ENCODE results near the gene MSI2.
A peak's percentile ranks its signal among the peaks of the same experiment; 100 is the strongest.

MSI2 gene

GRCh38 chr17:57434361-57434760, 178.0 kb downstream of the MSI2 start:
- no peak overlapping the region for H3K4me3 ChIP-seq (ENCODE audit: low read depth, low read length)
- TF ChIP-seq, protein P1, sequence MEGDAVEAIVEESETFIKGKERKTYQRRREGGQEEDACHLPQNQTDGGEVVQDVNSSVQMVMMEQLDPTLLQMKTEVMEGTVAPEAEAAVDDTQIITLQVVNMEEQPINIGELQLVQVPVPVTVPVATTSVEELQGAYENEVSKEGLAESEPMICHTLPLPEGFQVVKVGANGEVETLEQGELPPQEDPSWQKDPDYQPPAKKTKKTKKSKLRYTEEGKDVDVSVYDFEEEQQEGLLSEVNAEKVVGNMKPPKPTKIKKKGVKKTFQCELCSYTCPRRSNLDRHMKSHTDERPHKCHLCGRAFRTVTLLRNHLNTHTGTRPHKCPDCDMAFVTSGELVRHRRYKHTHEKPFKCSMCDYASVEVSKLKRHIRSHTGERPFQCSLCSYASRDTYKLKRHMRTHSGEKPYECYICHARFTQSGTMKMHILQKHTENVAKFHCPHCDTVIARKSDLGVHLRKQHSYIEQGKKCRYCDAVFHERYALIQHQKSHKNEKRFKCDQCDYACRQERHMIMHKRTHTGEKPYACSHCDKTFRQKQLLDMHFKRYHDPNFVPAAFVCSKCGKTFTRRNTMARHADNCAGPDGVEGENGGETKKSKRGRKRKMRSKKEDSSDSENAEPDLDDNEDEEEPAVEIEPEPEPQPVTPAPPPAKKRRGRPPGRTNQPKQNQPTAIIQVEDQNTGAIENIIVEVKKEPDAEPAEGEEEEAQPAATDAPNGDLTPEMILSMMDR (IDR thresholded peaks at IDR 0.05; ENCODE audit: insufficient read depth, low read depth, low read length, missing control alignments): no peak
- no peak for DNase-seq (ENCODE audit: low read depth)

- TF ChIP-seq, protein P1 (IDR thresholded peaks at IDR 0.05; ENCODE audit: insufficient read depth, low read depth, low read length, missing control alignments): no peak
- no peak overlapping the region for H3K4me3 ChIP-seq (ENCODE audit: low read depth, low read length)
- no peak for DNase-seq (ENCODE audit: low read depth)
Measured at GRCh38 chr17:57436565-57436964, 180.2 kb downstream of the MSI2 start.

- DNase-seq (ENCODE audit: low read depth): no peak
- TF ChIP-seq, protein P1 (IDR thresholded peaks at IDR 0.05; ENCODE audit: insufficient read depth, low read depth, low read length, missing control alignments): no peak
- no peak overlapping the region for H3K4me3 ChIP-seq (ENCODE audit: low read depth, low read length)
Measured at GRCh38 chr17:57438066-57438731, 181.9 kb downstream of the MSI2 start.

DNA sequence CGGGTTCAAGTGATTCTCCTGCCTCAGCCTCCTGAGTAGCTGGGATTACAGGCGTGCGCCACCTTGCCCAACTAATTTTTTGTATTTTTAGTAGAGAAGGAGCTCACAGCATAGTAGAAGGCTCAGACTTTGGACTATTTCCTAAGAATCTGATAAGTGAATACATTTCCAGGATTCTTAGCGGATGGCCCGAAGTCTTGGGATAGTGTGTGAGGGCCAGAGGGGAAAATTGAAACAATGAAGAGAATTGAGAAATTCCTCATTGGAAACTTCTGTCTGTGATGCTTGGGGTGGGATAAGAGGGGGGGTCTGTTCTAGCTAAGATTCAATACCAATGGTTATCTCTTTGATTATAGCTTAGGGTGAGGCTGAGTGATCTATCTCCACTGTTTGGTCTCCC, 183.3 kb downstream of the MSI2 start:
- no peak for DNase-seq (ENCODE audit: low read depth)
- TF ChIP-seq, protein P1 (IDR thresholded peaks at IDR 0.05; ENCODE audit: insufficient read depth, low read depth, low read length, missing control alignments): no peak
- H3K4me3 ChIP-seq (ENCODE audit: low read depth, low read length): no peak overlapping the region

DNA sequence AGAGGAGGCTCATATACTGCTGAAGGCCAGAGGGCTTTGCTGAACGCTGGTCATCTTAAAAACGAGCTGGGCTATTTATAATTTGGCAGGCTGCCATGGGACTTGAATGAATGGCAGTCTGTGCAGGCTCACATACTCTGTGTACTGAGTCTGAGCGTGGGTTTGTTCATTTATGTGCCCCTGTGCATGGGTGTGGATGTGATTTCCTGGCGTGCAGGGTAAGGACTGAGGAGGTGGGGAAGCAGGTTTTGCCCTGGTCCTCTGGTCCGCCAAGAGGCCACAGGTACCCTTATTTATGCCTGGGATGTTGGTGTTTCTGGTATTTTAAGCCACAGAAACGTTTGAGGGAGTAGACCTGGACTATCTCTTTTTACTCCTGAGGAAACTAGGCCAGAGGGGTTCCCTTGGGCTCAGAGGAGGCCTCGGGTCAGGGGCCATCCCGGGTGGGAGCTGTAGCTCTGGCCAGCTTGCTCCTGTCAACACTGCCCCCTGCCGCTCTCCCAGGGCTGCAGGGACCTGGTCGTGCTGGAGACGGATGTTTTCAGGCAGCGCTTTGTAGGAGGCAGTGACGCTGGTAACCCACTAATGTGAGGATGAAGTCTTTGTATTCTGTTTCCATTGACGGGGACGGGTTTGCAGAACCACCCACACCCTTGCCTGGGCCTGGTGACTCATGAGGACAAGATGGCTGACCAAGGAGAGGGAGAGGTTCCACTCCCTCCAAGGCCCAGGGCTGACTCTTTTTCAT, 184.4 kb downstream of the MSI2 start:
- DNase-seq (ENCODE audit: low read depth): peak; percentile 40
- H3K4me3 ChIP-seq (ENCODE audit: low read depth, low read length): no peak overlapping the region
- TF ChIP-seq, protein P1 (IDR thresholded peaks at IDR 0.05; ENCODE audit: insufficient read depth, low read depth, low read length, missing control alignments): no peak

- TF ChIP-seq, protein P1 (IDR thresholded peaks at IDR 0.05; ENCODE audit: insufficient read depth, low read depth, low read length, missing control alignments): no peak
- H3K4me3 ChIP-seq (ENCODE audit: low read depth, low read length): no peak overlapping the region
- no peak for DNase-seq (ENCODE audit: low read depth)
Measured at GRCh38 chr17:57441270-57441600, 184.9 kb downstream of the MSI2 start.
